WERI-Rb-1 (cell line): ENCODE data around the gene METTL13.

ENCODE experiments used
- DNase-seq: peaks from one replicate; pipeline ENCODE4 v3.0.0-alpha.2; 2020
- H3K27ac ChIP-seq: fragments of 250-450 bp; sonication (Bioruptor Pico); 2 replicates; pipeline ENCODE4 v1.5.1; 2020; ENCODE audit warnings: mild to moderate bottlenecking, moderate library complexity
- H3K27me3 ChIP-seq: fragments of 250-450 bp; sonication (Bioruptor Pico); 2 replicates; pipeline ENCODE4 v1.5.1; 2021; ENCODE audit warnings: mild to moderate bottlenecking, low read depth, moderate library complexity; ENCODE audit not compliant: insufficient read depth, severe bottlenecking
- H3K36me3 ChIP-seq: fragments of 250-450 bp; sonication (Bioruptor Pico); 2 replicates; pipeline ENCODE4 v1.5.1; 2020; ENCODE audit warnings: mild to moderate bottlenecking, moderate library complexity
- H3K4me3 ChIP-seq: 2 replicates; pipeline ENCODE4 v1.5.1; 2011; ENCODE audit warnings: low read depth, mild to moderate bottlenecking, control low read depth, low read length
- H3K9me3 ChIP-seq: fragments of 250-450 bp; sonication (Bioruptor Pico); 2 replicates; pipeline ENCODE4 v1.5.1; 2021; ENCODE audit warnings: mild to moderate bottlenecking, moderate library complexity; ENCODE audit not compliant: severe bottlenecking
- CTCF ChIP-seq: IDR thresholded peaks from 2 replicates; pipeline ENCODE4 v1.5.1; 2011; ENCODE audit warnings: low read depth, mild to moderate bottlenecking, control low read depth, inconsistent platforms, low read length

The METTL13 gene

GRCh38 chr1:171756856-171757255 lies 24.6 kb upstream of the METTL13 start:
- no peaks in the 10 kb centered on the region for H3K36me3 ChIP-seq
- peaks cover 9% of the 10 kb centered on the region for H3K9me3 ChIP-seq
- no peak overlapping the region for H3K4me3 ChIP-seq
- no peaks in the 10 kb centered on the region for H3K27me3 ChIP-seq
- H3K27ac ChIP-seq: no peak overlapping the region
- no peak for DNase-seq
- no peak for TF ChIP-seq CTCF

- Histone ChIP-seq H3K27me3 (no peaks in the 10 kb centered on the region), H3K4me3 (no peak overlapping the region), H3K9me3 (peaks cover 9% of the 10 kb centered on the region), H3K36me3 (no peaks in the 10 kb centered on the region), H3K27ac (no peak overlapping the region)
- DNase-seq: no peak
- TF ChIP-seq CTCF: no peak
These were observed 23.4 kb upstream of the METTL13 start for GRCh38 chr1:171758011-171758410.

- H3K36me3 ChIP-seq: no peaks in the 10 kb centered on the region
- TF ChIP-seq CTCF: no peak
- no peak for DNase-seq
- no peak overlapping the region for H3K4me3 ChIP-seq
- no peaks in the 10 kb centered on the region for H3K9me3 ChIP-seq
- no peak overlapping the region for H3K27ac ChIP-seq
- H3K27me3 ChIP-seq: no peaks in the 10 kb centered on the region
These were observed 19.3 kb upstream of the METTL13 start for GRCh38 chr1:171762143-171762563.

GRCh38 chr1:171763764-171764163 lies 17.7 kb upstream of the METTL13 start:
- TF ChIP-seq CTCF: no peak
- no peak for DNase-seq
- Histone ChIP-seq H3K27ac (no peak overlapping the region), H3K36me3 (no peaks in the 10 kb centered on the region), H3K4me3 (no peak overlapping the region), H3K27me3 (no peaks in the 10 kb centered on the region), H3K9me3 (no peaks in the 10 kb centered on the region)

GRCh38 chr1:171769171-171769570 lies 12.3 kb upstream of the METTL13 start:
- no peaks in the 10 kb centered on the region for H3K9me3 ChIP-seq
- DNase-seq: no peak

More at GRCh38 chr1:171769171-171769570, 12.3 kb upstream of the METTL13 start:
- no peak for TF ChIP-seq CTCF
- no peaks in the 10 kb centered on the region for H3K36me3 ChIP-seq
- H3K27ac ChIP-seq: no peak overlapping the region
- H3K27me3 ChIP-seq: no peaks in the 10 kb centered on the region
- H3K4me3 ChIP-seq: no peak overlapping the region
